ENCODE measurements around the gene LPAR6. TPM values are rescaled to one million over a fixed set of nuclear protein-coding genes. Genes with fewer than 3 reads are reported as not detected.

Gene LPAR6
- total RNA-seq, 4 donors from 2014 or later = 16.8 to 42.5 (median 23.4) TPM

- no peaks in the 10 kb centered on the region for H3K27me3 ChIP-seq
- 49 to 68% methylated on average over 2 of the region's 2 CpGs for WGBS, 2 donors
- H3K4me3 ChIP-seq (replicated peaks in 1 of 3) = no peak overlapping the region
- DNase-seq = no peak
- TF ChIP-seq CTCF (IDR thresholded peaks at IDR 0.05) = no peak
- no peak for TF ChIP-seq POLR2A (IDR thresholded peaks at IDR 0.05)
- intact Hi-C loops (cut with DNase I) = no loop called here
- H3K36me3 ChIP-seq = no peaks in the 10 kb centered on the region
- peak overlapping the region; percentile 25 to 45 (median 25) for H3K27ac ChIP-seq
- peaks cover 70 to 72% of the 10 kb centered on the region in 2 donors for H3K4me1 ChIP-seq
- H3K9me3 ChIP-seq = no peaks in the 10 kb centered on the region
Observed at GRCh38 chr13:48401480-48401879, 11.4 kb downstream of the LPAR6 start.

- Histone ChIP-seq H3K27me3 (no peaks in the 10 kb centered on the region), H3K27ac (peak overlapping the region; percentile 25 to 50 (median 45)), H3K36me3 (no peaks in the 10 kb centered on the region), H3K9me3 (no peaks in the 10 kb centered on the region), H3K4me1 (peaks cover 64 to 69% of the 10 kb centered on the region in 2 donors), H3K4me3 (replicated peaks in 1 of 3) (no peak overlapping the region)
- intact Hi-C loops (cut with DNase I) = no loop called here
- 16 to 20% methylated on average over 1 of the region's 1 CpG for WGBS, 2 donors
- TF ChIP-seq POLR2A (IDR thresholded peaks at IDR 0.05) (no peak), CTCF (IDR thresholded peaks at IDR 0.05) (no peak)
- DNase-seq = no peak
Observed at GRCh38 chr13:48400850-48401291, 12.0 kb downstream of the LPAR6 start.

GRCh38 chr13:48400090-48400694, 12.7 kb downstream of the LPAR6 start:
- DNase-seq = no peak
- Histone ChIP-seq H3K9me3 (no peaks in the 10 kb centered on the region), H3K4me1 (peaks cover 59 to 63% of the 10 kb centered on the region in 2 donors), H3K27ac (peak overlapping the region in 2 of 3 donors; percentile 45 to 50), H3K36me3 (no peaks in the 10 kb centered on the region), H3K27me3 (no peaks in the 10 kb centered on the region), H3K4me3 (replicated peaks in 1 of 3) (no peak overlapping the region)
- intact Hi-C loops (cut with DNase I) = no loop called here
- no peak for TF ChIP-seq CTCF (IDR thresholded peaks at IDR 0.05)
- TF ChIP-seq POLR2A (IDR thresholded peaks at IDR 0.05) = no peak
- WGBS, 2 donors = 82 to 85% methylated on average over 2 of the region's 2 CpGs

- TF ChIP-seq CTCF (IDR thresholded peaks at IDR 0.05) (no peak), POLR2A (IDR thresholded peaks at IDR 0.05) (no peak)
- DNase-seq = no peak
- Histone ChIP-seq H3K4me1 (peaks cover 57 to 58% of the 10 kb centered on the region in 2 donors), H3K27ac (peak overlapping the region; percentile 11 to 49 (median 16)), H3K27me3 (no peaks in the 10 kb centered on the region), H3K4me3 (replicated peaks in 1 of 3) (no peak overlapping the region), H3K9me3 (no peaks in the 10 kb centered on the region), H3K36me3 (no peaks in the 10 kb centered on the region)
- intact Hi-C loops (cut with DNase I) = no loop called here
Observed at GRCh38 chr13:48398450-48399095, 14.3 kb downstream of the LPAR6 start.

GRCh38 chr13:48397744-48398143, 15.2 kb downstream of the LPAR6 start:
- Histone ChIP-seq H3K4me3 (replicated peaks in 1 of 3) (no peak overlapping the region), H3K4me1 (peaks cover 51 to 52% of the 10 kb centered on the region in 2 donors), H3K27me3 (no peaks in the 10 kb centered on the region), H3K27ac (peak overlapping the region; percentile 11 to 49 (median 16)), H3K9me3 (no peaks in the 10 kb centered on the region), H3K36me3 (no peaks in the 10 kb centered on the region)
- TF ChIP-seq POLR2A (IDR thresholded peaks at IDR 0.05) = no peak
- TF ChIP-seq CTCF (IDR thresholded peaks at IDR 0.05) = no peak
- WGBS, 2 donors = 37 to 48% methylated on average over 1 of the region's 1 CpG
- DNase-seq = no peak
- intact Hi-C loops (cut with DNase I) = no loop called here
